HG02610 (cell line): ENCODE data around the gene WDFY2.

ENCODE experiments used
- ATAC-seq: cut with Tn5 transposase; IDR thresholded peaks from one replicate; pipeline ENCODE4 v1.9.1; 2021; ENCODE audit warnings: mild to moderate bottlenecking, moderate library complexity; ENCODE audit not compliant: unreplicated experiment

Gene WDFY2

GRCh38 chr13:51765142-51765515 lies 180.9 kb downstream of the WDFY2 start:
- ATAC-seq: no peak

- ATAC-seq: no peak
Observed at GRCh38 chr13:51767100-51767499, 182.8 kb downstream of the WDFY2 start.

- no peak for ATAC-seq
Observed at GRCh38 chr13:51768378-51768921, 184.2 kb downstream of the WDFY2 start.

GRCh38 chr13:51768976-51769375 lies 184.7 kb downstream of the WDFY2 start:
- ATAC-seq: no peak

GRCh38 chr13:51769455-51770127 lies 185.3 kb downstream of the WDFY2 start:
- no peak for ATAC-seq

- ATAC-seq: no peak
Observed at GRCh38 chr13:51770160-51770559, 185.9 kb downstream of the WDFY2 start.

- no peak for ATAC-seq
Observed at GRCh38 chr13:51770681-51771417, 186.6 kb downstream of the WDFY2 start.

DNA sequence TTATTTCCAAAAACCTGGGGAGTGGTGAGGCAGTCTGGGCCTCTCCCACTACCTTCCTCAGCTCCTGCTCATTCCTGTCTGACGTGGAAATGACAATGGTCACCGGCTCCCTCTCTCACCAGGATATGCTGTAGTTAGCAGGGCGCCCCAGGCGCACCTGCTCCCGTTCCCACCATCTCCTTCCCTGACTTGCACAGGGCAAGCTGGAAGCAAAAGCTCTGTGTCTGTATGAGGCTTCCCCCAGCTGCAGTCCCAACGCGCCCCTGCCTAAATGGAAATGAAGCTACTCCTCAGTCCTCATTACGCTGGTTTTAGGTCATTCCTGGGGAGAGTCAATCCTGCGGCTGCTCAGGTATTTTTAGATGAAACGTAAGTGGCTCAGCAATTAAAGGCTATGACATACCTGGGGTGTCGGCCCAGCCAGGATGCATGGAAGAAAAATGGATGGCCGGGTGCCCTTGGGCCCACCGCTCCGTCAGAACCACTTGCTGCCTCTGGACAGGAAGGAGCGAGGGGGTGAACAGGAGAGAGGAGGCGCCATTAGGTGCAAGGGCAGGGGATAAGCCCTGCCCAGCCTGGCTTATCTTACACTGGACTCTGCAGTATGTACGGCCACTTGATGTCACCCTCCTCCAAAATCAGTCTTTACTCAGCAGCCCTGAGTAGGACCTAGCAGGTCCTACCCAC lies 187.3 kb downstream of the WDFY2 start:
- ATAC-seq: no peak

DNA sequence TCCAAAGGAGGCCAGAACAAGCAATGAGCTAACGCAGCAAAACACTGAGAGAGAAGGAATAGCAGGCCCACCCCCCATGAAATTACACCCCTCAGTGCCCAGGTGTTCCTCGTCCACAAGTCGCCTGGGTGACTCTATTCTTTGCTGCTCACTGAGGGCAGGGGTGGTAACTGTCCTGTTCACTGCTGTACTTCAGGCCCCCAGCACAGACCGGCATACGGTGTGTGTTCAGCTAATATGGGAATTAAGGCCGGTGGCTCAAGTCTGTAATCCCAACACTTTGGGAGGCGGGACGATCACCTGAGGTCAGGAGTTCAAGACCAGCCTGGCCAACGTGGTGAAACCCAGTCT lies 187.8 kb downstream of the WDFY2 start:
- ATAC-seq: no peak

DNA sequence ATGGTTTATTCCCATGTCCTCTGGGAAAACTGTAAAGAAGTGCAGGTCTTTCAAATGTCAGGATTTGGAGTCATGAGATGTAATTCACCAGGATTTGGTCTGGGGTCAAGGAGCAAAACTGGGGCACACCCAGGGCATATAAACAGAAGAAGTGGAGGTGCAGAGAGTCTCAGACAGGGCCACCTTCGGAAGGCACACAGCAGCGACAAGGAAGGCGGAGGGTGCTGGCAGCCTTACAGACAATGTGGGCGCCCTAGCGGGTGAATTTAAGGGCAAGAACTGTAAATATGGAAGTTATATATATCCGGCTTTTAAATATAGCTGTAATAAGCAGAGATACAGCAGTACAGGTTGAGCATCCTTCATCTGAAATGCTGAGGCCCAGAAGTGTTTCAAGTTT lies 188.5 kb downstream of the WDFY2 start:
- ATAC-seq: no peak

GRCh38 chr13:51773515-51773914 lies 189.3 kb downstream of the WDFY2 start:
- no peak for ATAC-seq

DNA sequence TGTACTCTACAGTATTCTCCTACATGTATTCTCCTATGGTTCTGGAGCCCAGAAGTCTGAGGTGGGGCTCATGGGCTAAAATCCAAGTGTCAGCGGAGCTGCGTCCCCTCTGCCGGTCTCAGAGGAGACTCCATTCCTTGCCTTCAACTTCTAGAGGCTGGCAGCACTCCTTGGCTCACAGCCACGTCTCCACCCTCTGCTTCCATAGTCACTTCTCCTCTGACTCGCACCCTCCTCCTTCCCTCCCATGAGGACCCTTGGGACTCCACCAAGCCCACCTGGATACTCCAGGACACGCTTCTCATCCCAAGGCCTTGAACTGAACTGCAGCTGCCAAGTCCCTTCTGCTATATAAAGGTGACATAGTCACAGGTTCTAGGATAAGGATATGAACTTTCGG lies 191.9 kb downstream of the WDFY2 start:
- no peak for ATAC-seq

DNA sequence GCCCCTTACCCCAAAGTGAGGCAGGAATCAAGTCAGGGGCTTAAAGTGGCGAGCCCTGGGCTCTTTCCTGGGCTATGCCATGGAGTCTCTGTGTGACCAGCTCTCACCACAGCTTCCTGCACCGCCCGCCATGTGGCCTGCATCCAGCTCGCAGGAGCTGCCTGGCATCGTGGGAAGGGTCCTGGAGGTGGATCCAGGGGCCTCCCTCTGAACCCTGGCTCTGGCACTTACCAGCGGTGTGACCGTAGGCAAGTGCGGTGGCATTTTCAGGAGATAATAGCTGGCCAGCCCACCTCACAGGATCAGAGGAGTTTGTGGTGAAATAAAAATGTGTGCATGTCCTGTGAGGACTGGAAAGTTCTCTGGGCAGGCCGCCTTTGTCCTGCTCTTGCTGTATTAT lies 193.7 kb downstream of the WDFY2 start:
- ATAC-seq: no peak

GRCh38 chr13:51778392-51778791 lies 194.1 kb downstream of the WDFY2 start:
- ATAC-seq: no peak

- ATAC-seq: no peak
Observed at GRCh38 chr13:51780099-51780498, 195.8 kb downstream of the WDFY2 start.

- no peak for ATAC-seq
Observed at GRCh38 chr13:51781246-51782022, 197.2 kb downstream of the WDFY2 start.

DNA sequence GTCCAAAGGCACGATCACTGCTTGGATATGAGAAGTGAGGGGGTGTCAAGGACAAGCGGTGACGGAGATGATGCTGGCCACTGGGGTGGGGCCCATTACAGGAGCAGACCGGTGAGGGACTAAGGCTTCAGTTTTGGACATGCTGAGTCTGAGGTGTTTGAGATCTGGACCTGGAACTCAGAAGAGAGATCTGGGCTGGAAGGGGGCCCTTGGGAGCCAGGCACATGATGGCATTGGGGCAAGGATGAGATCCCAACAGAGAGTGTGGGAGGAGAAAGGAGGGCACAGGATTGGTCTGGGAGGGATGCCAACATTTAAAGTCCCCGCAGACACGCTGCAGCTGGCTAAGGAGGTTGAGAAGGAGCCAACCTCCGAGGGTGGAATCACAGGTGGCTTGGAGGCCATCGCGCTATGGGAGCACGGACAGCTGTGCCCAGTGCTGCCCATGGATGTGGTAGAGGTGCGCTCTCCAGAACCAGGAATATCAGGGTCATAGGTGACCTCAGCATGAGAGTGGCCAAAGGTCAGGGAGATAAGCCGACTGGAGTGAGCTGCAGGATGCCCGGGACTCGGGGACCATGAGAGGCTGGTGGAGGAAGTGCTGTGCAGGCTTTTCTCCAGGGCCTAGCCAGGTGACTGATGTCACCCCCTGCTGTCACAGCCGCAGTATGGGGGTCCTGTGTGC lies 197.9 kb downstream of the WDFY2 start:
- ATAC-seq: no peak

GRCh38 chr13:51783428-51784094 lies 199.3 kb downstream of the WDFY2 start:
- ATAC-seq: no peak

- no peak for ATAC-seq
Observed at GRCh38 chr13:51784097-51784496, 199.8 kb downstream of the WDFY2 start.
